ENCODE results near the gene EZH2.

GRCh38 chr7:148838905-148839304, 45.2 kb downstream of the EZH2 start:
- TF ChIP-seq POLR2A (IDR thresholded peaks at IDR 0.05) (no peak), CTCF (IDR thresholded peaks at IDR 0.05) (no peak)

Data from ovary (tissue), 3 donors.